Measurements from ENCODE around the gene GCGR.

Gene GCGR

GRCh38 chr17:81831957-81832607, 28.1 kb downstream of the GCGR start:
- peaks cover 6% of the 10 kb centered on the region for H3K4me1 ChIP-seq

GRCh38 chr17:81832608-81833159, 28.7 kb downstream of the GCGR start:
- Histone ChIP-seq H3K79me2 (peaks cover 26% of the 10 kb centered on the region), H3K4me1 (peaks cover 6% of the 10 kb centered on the region), H3K9ac (no peak overlapping the region), H3K27me3 (ENCODE audit: control insufficient read depth, insufficient read depth, low read length) (no peaks in the 10 kb centered on the region), H3K36me3 (ENCODE audit: control insufficient read depth, insufficient read depth, low read length) (no peaks in the 10 kb centered on the region), H3K4me3 (ENCODE audit: low read depth, low read length) (peak overlapping the region; percentile 75), H3K4me2 (ENCODE audit: low read length) (peak overlapping the region; percentile 99), H2AFZ (peak overlapping the region; percentile 82), H3K9me3 (ENCODE audit: control insufficient read depth, low read length) (no peaks in the 10 kb centered on the region), H3K27ac (peak overlapping the region; percentile 58)
- TF ChIP-seq CTCF (IDR thresholded peaks at IDR 0.05), result no peak

More at GRCh38 chr17:81831957-81832607, 28.1 kb downstream of the GCGR start:
- Histone ChIP-seq H3K4me3 (ENCODE audit: low read depth, low read length) (peak overlapping the region; percentile 75), H3K79me2 (peaks cover 27% of the 10 kb centered on the region), H3K36me3 (ENCODE audit: control insufficient read depth, insufficient read depth, low read length) (no peaks in the 10 kb centered on the region), H3K4me2 (ENCODE audit: low read length) (peak overlapping the region; percentile 99), H3K9me3 (ENCODE audit: control insufficient read depth, low read length) (no peaks in the 10 kb centered on the region), H3K9ac (no peak overlapping the region), H3K27ac (peak overlapping the region; percentile 58), H3K27me3 (ENCODE audit: control insufficient read depth, insufficient read depth, low read length) (no peaks in the 10 kb centered on the region), H2AFZ (peak overlapping the region; percentile 82)
- TF ChIP-seq CTCF (IDR thresholded peaks at IDR 0.05), result no peak

- H3K27me3 ChIP-seq (ENCODE audit: control insufficient read depth, insufficient read depth, low read length), result no peaks in the 10 kb centered on the region
- H3K9me3 ChIP-seq (ENCODE audit: control insufficient read depth, low read length), result no peaks in the 10 kb centered on the region
- no peak for TF ChIP-seq CTCF (IDR thresholded peaks at IDR 0.05)
- H3K4me2 ChIP-seq (ENCODE audit: low read length), result peak within 1 kb of the TSS; percentile 99
- H3K4me1 ChIP-seq, result peaks cover 6% of the 10 kb centered on the region
- peak within 1 kb of the TSS; percentile 96 for H3K4me3 ChIP-seq (ENCODE audit: low read depth, low read length)
- peak within 1 kb of the TSS; percentile 78 for H3K9ac ChIP-seq
- H3K36me3 ChIP-seq (ENCODE audit: control insufficient read depth, insufficient read depth, low read length), result no peaks in the 10 kb centered on the region
- peak within 1 kb of the TSS; percentile 87 for H2AFZ ChIP-seq
- peak within 1 kb of the TSS; percentile 82 for H3K27ac ChIP-seq
- H3K79me2 ChIP-seq, result peaks cover 19% of the 10 kb centered on the region
Observed at GRCh38 chr17:81833160-81833920, 29.4 kb downstream of the GCGR start, which contains the start of gene MCRIP1. Gene MCRIP1, minus strand, starts transcription at chr17:81833291. Its CDS starts 8,785 bp downstream, at chr17:81824506.

- no peak for TF ChIP-seq CTCF (IDR thresholded peaks at IDR 0.05)
- Histone ChIP-seq H3K4me1 (peaks cover 6% of the 10 kb centered on the region), H3K36me3 (ENCODE audit: control insufficient read depth, insufficient read depth, low read length) (no peaks in the 10 kb centered on the region), H2AFZ (peak overlapping the region; percentile 87), H3K9me3 (ENCODE audit: control insufficient read depth, low read length) (no peaks in the 10 kb centered on the region), H3K27me3 (ENCODE audit: control insufficient read depth, insufficient read depth, low read length) (no peaks in the 10 kb centered on the region), H3K27ac (peak overlapping the region; percentile 82), H3K9ac (no peak overlapping the region), H3K4me3 (ENCODE audit: low read depth, low read length) (peak overlapping the region; percentile 96), H3K79me2 (peaks cover 14% of the 10 kb centered on the region), H3K4me2 (ENCODE audit: low read length) (peak overlapping the region; percentile 79)
Observed at GRCh38 chr17:81833921-81834830, 30.2 kb downstream of the GCGR start.
